ENCODE data around the gene FEZ2. TPM values are rescaled to one million over a fixed set of nuclear protein-coding genes. Genes with fewer than 3 reads are reported as not detected.

The FEZ2 gene
- total and polyA plus RNA-seq, 8 donors: 47.5 to 74.0 (median 69.8) TPM

GRCh38 chr2:36525245-36525644, 72.7 kb downstream of the FEZ2 start:
- H3K9me3 ChIP-seq: no peaks in the 10 kb centered on the region
- no peaks in the 10 kb centered on the region for H3K27me3 ChIP-seq
- DNase-seq (no peak), ATAC-seq (no peak)
- H3K36me3 ChIP-seq: peaks cover 0 to 23% of the 10 kb centered on the region in 2 donors
- no peak for TF ChIP-seq CTCF (IDR thresholded peaks at IDR 0.05)
- peaks cover 0 to under 1% of the 10 kb centered on the region in 2 donors for H3K4me1 ChIP-seq
- intact Hi-C loops (cut with DNase I): no loop called here
- no peak overlapping the region for H3K27ac ChIP-seq
- H3K4me3 ChIP-seq: no peak overlapping the region

- H3K36me3 ChIP-seq: peaks cover 0 to 32% of the 10 kb centered on the region in 2 donors
- H3K4me1 ChIP-seq: no peaks in the 10 kb centered on the region
- intact Hi-C loops (cut with DNase I): no loop called here
- H3K27me3 ChIP-seq: no peaks in the 10 kb centered on the region
- no peak overlapping the region for H3K27ac ChIP-seq
- DNase-seq (no peak), ATAC-seq (no peak)
- H3K9me3 ChIP-seq: no peaks in the 10 kb centered on the region
- no peak for TF ChIP-seq CTCF (IDR thresholded peaks at IDR 0.05)
- H3K4me3 ChIP-seq: no peak overlapping the region
These were observed 74.8 kb downstream of the FEZ2 start for GRCh38 chr2:36523153-36523552.

GRCh38 chr2:36520431-36520830, 77.5 kb downstream of the FEZ2 start:
- Histone ChIP-seq H3K27me3 (no peaks in the 10 kb centered on the region), H3K27ac (no peak overlapping the region), H3K4me1 (no peaks in the 10 kb centered on the region), H3K9me3 (no peaks in the 10 kb centered on the region), H3K36me3 (peaks cover 0 to 51% of the 10 kb centered on the region in 2 donors), H3K4me3 (no peak overlapping the region)
- DNase-seq (no peak), ATAC-seq (no peak)
- intact Hi-C loops (cut with DNase I): no loop called here
- no peak for TF ChIP-seq CTCF (IDR thresholded peaks at IDR 0.05)

- no peak overlapping the region for H3K4me3 ChIP-seq
- no peaks in the 10 kb centered on the region for H3K27me3 ChIP-seq
- ATAC-seq (peak; percentile 51), DNase-seq (no peak)
- TF ChIP-seq CTCF (IDR thresholded peaks at IDR 0.05): no peak
- no peak overlapping the region for H3K27ac ChIP-seq
- H3K4me1 ChIP-seq: no peaks in the 10 kb centered on the region
- no peaks in the 10 kb centered on the region for H3K9me3 ChIP-seq
- intact Hi-C loops (cut with DNase I): no loop called here
- peaks cover 0 to 55% of the 10 kb centered on the region in 2 donors for H3K36me3 ChIP-seq
These were observed 81.7 kb downstream of the FEZ2 start for GRCh38 chr2:36516136-36516870.

GRCh38 chr2:36515538-36515937, 82.4 kb downstream of the FEZ2 start:
- Histone ChIP-seq H3K27ac (no peak overlapping the region), H3K4me1 (no peaks in the 10 kb centered on the region), H3K36me3 (peaks cover 0 to 58% of the 10 kb centered on the region in 2 donors), H3K9me3 (no peaks in the 10 kb centered on the region), H3K4me3 (no peak overlapping the region), H3K27me3 (no peaks in the 10 kb centered on the region)
- DNase-seq (no peak), ATAC-seq (no peak)
- intact Hi-C loops (cut with DNase I): no loop called here
- no peak for TF ChIP-seq CTCF (IDR thresholded peaks at IDR 0.05)
